CD14-positive monocyte (primary cell): ENCODE measurements around the gene DNAH11. TPM values are rescaled to one million over a fixed set of nuclear protein-coding genes. Genes with fewer than 3 reads are reported as not detected.
"Not testable (repeated sequence)": the region's sequence is repeated elsewhere in the genome, so short reads cannot be mapped to it uniquely, and the experiment has no call there.

ENCODE experiments used
- DNase-seq, 3 donors: peaks; one replicate each; pipeline ENCODE4 v3.0.0-alpha.2; 2011 to 2022
- H2AFZ ChIP-seq: 2 replicates; pipeline ENCODE4 v1.6.0; 2012; ENCODE audit warnings: mild to moderate bottlenecking, low read depth, low read length, inconsistent platforms; ENCODE audit not compliant: insufficient read depth, poor library complexity, severe bottlenecking
- H3K27ac ChIP-seq, 2 donors: 1 replicate in 1 of 2; 2 replicates in 1 of 2; pipeline ENCODE4 v1.5.1; 2012 to 2013; ENCODE audit warnings: low read length in 2 of 2, control low read depth in 1 of 2, inconsistent platforms in 1 of 2, low read depth in 1 of 2, mild to moderate bottlenecking in 1 of 2
- H3K27me3 ChIP-seq, 2 donors: one replicate each; pipeline versions ENCODE4 v1.6.0 to v1.6.1; 2011 to 2013; ENCODE audit warnings: low read length in 2 of 2; ENCODE audit not compliant: control insufficient read depth in 2 of 2, insufficient read depth in 2 of 2
- H3K36me3 ChIP-seq, 2 donors: replicated peaks in 1 of 2; 1 replicate in 1 of 2; 2 replicates in 1 of 2; pipeline versions ENCODE4 v1.5.1 to v1.6.1; 2012 to 2013; ENCODE audit warnings: low read length in 2 of 2, control low read depth in 1 of 2, inconsistent platforms in 1 of 2, mild to moderate bottlenecking in 1 of 2; ENCODE audit not compliant: insufficient read depth in 2 of 2, control insufficient read depth in 1 of 2
- H3K4me1 ChIP-seq, 2 donors: 1 replicate in 1 of 2; 2 replicates in 1 of 2; pipeline versions ENCODE4 v1.5.1 to v1.6.1; 2012 to 2013; ENCODE audit warnings: low read length in 2 of 2, control low read depth in 1 of 2, inconsistent platforms in 1 of 2, mild to moderate bottlenecking in 1 of 2, moderate library complexity in 1 of 2; ENCODE audit not compliant: insufficient read depth in 2 of 2, control insufficient read depth in 1 of 2
- H3K4me2 ChIP-seq: replicated peaks from 2 replicates; pipeline ENCODE3; 2012; ENCODE audit warnings: low read length, moderate library complexity, mild to moderate bottlenecking; ENCODE audit not compliant: poor library complexity, severe bottlenecking; ENCODE audit errors: extremely low read depth
- H3K4me3 ChIP-seq, 3 experiments: fragments of 200-600 bp in 1 of 3; sonication (generic) in 1 of 3; replicated peaks in 1 of 3; 1 replicate in 2 of 3; 2 replicates in 1 of 3; pipeline ENCODE4 v1.5.1; 2011 to 2013; ENCODE audit warnings: low read length in 3 of 3, mild to moderate bottlenecking in 3 of 3, control low read depth in 2 of 3, low read depth in 2 of 3, inconsistent platforms in 1 of 3, moderate library complexity in 1 of 3
- H3K79me2 ChIP-seq: 2 replicates; pipeline ENCODE4 v1.6.0; 2012; ENCODE audit warnings: mild to moderate bottlenecking, control low read depth, inconsistent platforms, low read length, moderate library complexity; ENCODE audit not compliant: insufficient read depth
- H3K9ac ChIP-seq: 2 replicates; pipeline ENCODE4 v1.6.0; 2017; ENCODE audit warnings: low read length, mild to moderate bottlenecking; ENCODE audit not compliant: insufficient read depth, poor library complexity, severe bottlenecking
- H3K9me3 ChIP-seq, 2 donors: replicated peaks in 1 of 2; 1 replicate in 1 of 2; 2 replicates in 1 of 2; pipeline versions ENCODE4 v1.5.1 to v1.6.1; 2012 to 2013; ENCODE audit warnings: low read length in 2 of 2, control low read depth in 1 of 2; ENCODE audit not compliant: control insufficient read depth in 1 of 2, insufficient read depth in 1 of 2
- H4K20me1 ChIP-seq: 2 replicates; pipeline ENCODE4 v1.6.0; 2012; ENCODE audit warnings: mild to moderate bottlenecking, low read length, control low read depth, moderate library complexity; ENCODE audit not compliant: insufficient read depth
- H3K27ac Mint-ChIP-seq, 7 donors: one replicate each; pipeline ENCODE4 v1.8.0; 2020; ENCODE audit warnings: mild to moderate bottlenecking in 7 of 7, mixed read lengths in 7 of 7, moderate library complexity in 6 of 7, inconsistent platforms in 2 of 7
- H3K27me3 Mint-ChIP-seq, 3 donors: one replicate each; pipeline ENCODE4 v1.8.0; 2021 to 2022; ENCODE audit warnings: low read depth in 3 of 3, mild to moderate bottlenecking in 3 of 3, mixed read lengths in 3 of 3, moderate library complexity in 3 of 3, inconsistent platforms in 1 of 3
- H3K36me3 Mint-ChIP-seq, 2 donors: one replicate each; pipeline ENCODE4 v1.8.0; 2020; ENCODE audit warnings: mixed read lengths in 2 of 2, inconsistent platforms in 1 of 2, mild to moderate bottlenecking in 1 of 2
- H3K4me1 Mint-ChIP-seq: one replicate; pipeline ENCODE4 v1.8.0; 2020; ENCODE audit warnings: mild to moderate bottlenecking, mixed read lengths
- H3K4me3 Mint-ChIP-seq, 2 donors: one replicate each; pipeline ENCODE4 v1.8.0; 2020; ENCODE audit warnings: mild to moderate bottlenecking in 2 of 2, mixed read lengths in 2 of 2, moderate library complexity in 1 of 2
- H3K9me3 Mint-ChIP-seq, 7 donors: one replicate each; pipeline ENCODE4 v1.8.0; 2020 to 2022; ENCODE audit warnings: mixed read lengths in 7 of 7, mild to moderate bottlenecking in 6 of 7, moderate library complexity in 6 of 7, inconsistent platforms in 2 of 7
- WGBS: methylation state at CpG from one replicate; pipeline ENCODE4 v1.1.5; 2013; ENCODE audit warnings: missing lambda C conversion rate; ENCODE audit not compliant: insufficient coverage; 5-methylcytosine and 5-hydroxymethylcytosine counted together
- intact Hi-C, 2 donors: fragments of 100-400 bp; cut with micrococcal nuclease; formaldehyde crosslinking; loops; one replicate each; pipeline versions ENCODE4 v1.15.0 to v1.15.1; 2023
- polyA plus RNA-seq, 3 donors: library from polyadenylated mRNA; depleted of rRNA in 1 of 3; unstranded in 2 of 3; stranded (reverse) in 1 of 3; fragments of 300-500 nt in 2 of 3; fragments of >200 nt in 1 of 3; fragmentation: Illumina TruSeq in 2 of 3; gene quantifications; 1 replicate in 2 of 3; 2 replicates in 1 of 3; pipeline ENCODE4 v1.2.3, GENCODE V29; 2012 to 2021
- TF ChIP-seq, protein P1 (sequence below): fragments of 200-600 bp; IDR thresholded peaks from one replicate; pipeline ENCODE4 v1.8.0; 2022; ENCODE audit warnings: antibody characterized with exemption, mild to moderate bottlenecking

DNAH11 gene
- polyA plus RNA-seq, 3 donors = not detected

DNA sequence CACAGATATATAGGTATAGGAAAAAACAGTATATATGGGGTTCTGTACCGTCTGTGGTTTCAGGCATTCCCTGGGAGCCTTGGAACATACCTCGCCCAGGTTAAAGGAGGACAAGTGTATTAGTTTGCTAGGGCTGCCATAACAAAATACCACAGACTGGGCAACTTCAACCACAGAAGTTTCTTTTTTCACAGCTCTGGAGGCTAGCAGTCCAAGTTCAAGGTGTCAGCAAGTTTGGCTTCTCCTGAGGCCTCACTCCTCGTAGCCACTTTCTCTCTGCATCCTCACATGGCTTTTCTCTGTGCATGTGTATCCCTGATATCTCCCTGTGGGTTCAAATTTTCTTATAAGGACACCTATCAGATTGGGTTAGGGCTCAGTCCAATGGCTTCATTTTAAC is 189.1 kb downstream of the DNAH11 start:
- Histone ChIP-seq H3K9me3 (peaks cover 0 to 3% of the 10 kb centered on the region in 2 donors), H3K4me3 (no peak overlapping the region), H3K79me2 (no peaks in the 10 kb centered on the region), H2AFZ (no peak overlapping the region), H3K9ac (no peak overlapping the region), H3K27ac (no peak overlapping the region), H3K27me3 (no peaks in the 10 kb centered on the region), H3K4me2 (no peak overlapping the region), H4K20me1 (no peaks in the 10 kb centered on the region), H3K36me3 (no peaks in the 10 kb centered on the region), H3K4me1 (no peaks in the 10 kb centered on the region)
- intact Hi-C loops = no loop called here
- 100% methylated on average over 1 of the region's 3 CpGs for WGBS
- H3K4me1 Mint-ChIP-seq = no peaks in the 10 kb centered on the region
- no peak overlapping the region for H3K4me3 Mint-ChIP-seq
- H3K36me3 Mint-ChIP-seq = no peaks in the 10 kb centered on the region
- peaks cover 0 to 1% (median 0%) of the 10 kb centered on the region in 3 donors for H3K27me3 Mint-ChIP-seq
- TF ChIP-seq, protein P1, sequence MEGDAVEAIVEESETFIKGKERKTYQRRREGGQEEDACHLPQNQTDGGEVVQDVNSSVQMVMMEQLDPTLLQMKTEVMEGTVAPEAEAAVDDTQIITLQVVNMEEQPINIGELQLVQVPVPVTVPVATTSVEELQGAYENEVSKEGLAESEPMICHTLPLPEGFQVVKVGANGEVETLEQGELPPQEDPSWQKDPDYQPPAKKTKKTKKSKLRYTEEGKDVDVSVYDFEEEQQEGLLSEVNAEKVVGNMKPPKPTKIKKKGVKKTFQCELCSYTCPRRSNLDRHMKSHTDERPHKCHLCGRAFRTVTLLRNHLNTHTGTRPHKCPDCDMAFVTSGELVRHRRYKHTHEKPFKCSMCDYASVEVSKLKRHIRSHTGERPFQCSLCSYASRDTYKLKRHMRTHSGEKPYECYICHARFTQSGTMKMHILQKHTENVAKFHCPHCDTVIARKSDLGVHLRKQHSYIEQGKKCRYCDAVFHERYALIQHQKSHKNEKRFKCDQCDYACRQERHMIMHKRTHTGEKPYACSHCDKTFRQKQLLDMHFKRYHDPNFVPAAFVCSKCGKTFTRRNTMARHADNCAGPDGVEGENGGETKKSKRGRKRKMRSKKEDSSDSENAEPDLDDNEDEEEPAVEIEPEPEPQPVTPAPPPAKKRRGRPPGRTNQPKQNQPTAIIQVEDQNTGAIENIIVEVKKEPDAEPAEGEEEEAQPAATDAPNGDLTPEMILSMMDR = no peak
- no peak overlapping the region for H3K27ac Mint-ChIP-seq
- H3K9me3 Mint-ChIP-seq = peaks cover 5 to 13% (median 8%) of the 10 kb centered on the region in 7 donors
- no peak for DNase-seq

DNA sequence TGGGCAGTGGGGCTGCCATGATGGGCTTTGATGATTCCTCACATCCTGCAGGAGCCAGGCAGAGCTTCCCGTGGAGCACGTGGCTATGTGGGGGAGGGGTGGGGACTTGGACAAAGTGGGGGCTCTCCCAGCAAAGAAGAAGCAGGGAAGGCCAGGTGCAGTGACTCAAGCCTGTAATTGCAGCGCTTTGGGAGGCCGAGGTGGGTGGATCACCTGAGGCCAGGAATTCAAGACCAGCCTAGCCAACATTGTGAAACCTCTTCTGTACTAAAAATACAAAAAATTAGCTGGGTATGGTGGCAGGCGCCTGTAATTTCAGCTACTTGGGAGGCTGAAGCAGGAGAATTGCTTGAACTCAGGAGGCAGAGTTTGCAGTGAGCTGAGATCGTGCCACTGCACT is 190.1 kb downstream of the DNAH11 start:
- intact Hi-C loops, H3K4me2 ChIP-seq, H3K27ac ChIP-seq, H3K27ac Mint-ChIP-seq, H3K4me1 ChIP-seq, H3K9me3 ChIP-seq, H2AFZ ChIP-seq, H3K9ac ChIP-seq, H3K79me2 ChIP-seq, DNase-seq, H3K4me1 Mint-ChIP-seq, H3K36me3 Mint-ChIP-seq, H3K4me3 Mint-ChIP-seq, H3K27me3 ChIP-seq, H3K27me3 Mint-ChIP-seq, H4K20me1 ChIP-seq, H3K4me3 ChIP-seq, H3K36me3 ChIP-seq: not testable (repeated sequence)
- WGBS = no CpG with 5 or more reads among the region's 6 CpGs
- H3K9me3 Mint-ChIP-seq = peaks cover 2 to 13% (median 6%) of the 10 kb centered on the region in 7 donors
